BLaER1 (cell line): ENCODE data around the gene FHAD1.

Experiments
- H3K27ac ChIP-seq: shearing (Covaris generic); formaldehyde crosslinking; 2 replicates; pipeline ENCODE4 v1.8.1; 2022
- H3K27me3 ChIP-seq: shearing (Covaris generic); formaldehyde crosslinking; 2 replicates; pipeline ENCODE4 v1.8.1; 2022
- H3K36me3 ChIP-seq: shearing (Covaris generic); formaldehyde crosslinking; 2 replicates; pipeline ENCODE4 v1.8.1; 2022
- H3K4me1 ChIP-seq: shearing (Covaris generic); formaldehyde crosslinking; 2 replicates; pipeline ENCODE4 v1.8.1; 2022
- H3K4me2 ChIP-seq: shearing (Covaris generic); formaldehyde crosslinking; 2 replicates; pipeline ENCODE4 v1.8.1; 2022
- H3K4me3 ChIP-seq: shearing (Covaris generic); formaldehyde crosslinking; 2 replicates; pipeline ENCODE4 v1.8.1; 2022
- H3K9ac ChIP-seq: shearing (Covaris generic); formaldehyde crosslinking; 2 replicates; pipeline ENCODE4 v1.8.1; 2022
- H3K9me3 ChIP-seq: shearing (Covaris generic); formaldehyde crosslinking; 2 replicates; pipeline ENCODE4 v1.8.1; 2022
- H4K20me1 ChIP-seq: shearing (Covaris generic); formaldehyde crosslinking; 2 replicates; pipeline ENCODE4 v1.8.1; 2022
- Cebpa-rat ChIP-seq: shearing (Covaris generic); IDR thresholded peaks from 2 replicates; pipeline ENCODE4 v1.8.1; 2022

The FHAD1 gene

GRCh38 chr1:15331180-15331579 is 84.2 kb downstream of the FHAD1 start:
- H3K27me3 ChIP-seq: no peaks in the 10 kb centered on the region
- TF ChIP-seq Cebpa-rat: no peak
- no peaks in the 10 kb centered on the region for H3K9me3 ChIP-seq
- no peak overlapping the region for H3K4me2 ChIP-seq
- no peak overlapping the region for H3K27ac ChIP-seq
- H3K36me3 ChIP-seq: no peaks in the 10 kb centered on the region
- no peak overlapping the region for H3K9ac ChIP-seq
- H4K20me1 ChIP-seq: no peaks in the 10 kb centered on the region
- no peak overlapping the region for H3K4me3 ChIP-seq
- H3K4me1 ChIP-seq: peaks cover 14% of the 10 kb centered on the region

- H3K9me3 ChIP-seq: no peaks in the 10 kb centered on the region
- H4K20me1 ChIP-seq: no peaks in the 10 kb centered on the region
- no peak overlapping the region for H3K9ac ChIP-seq
- TF ChIP-seq Cebpa-rat: no peak
- H3K36me3 ChIP-seq: no peaks in the 10 kb centered on the region
- H3K27ac ChIP-seq: no peak overlapping the region
- no peaks in the 10 kb centered on the region for H3K27me3 ChIP-seq
- H3K4me1 ChIP-seq: peaks cover 14% of the 10 kb centered on the region
- no peak overlapping the region for H3K4me2 ChIP-seq
- no peak overlapping the region for H3K4me3 ChIP-seq
Observed at GRCh38 chr1:15331734-15332133, 84.7 kb downstream of the FHAD1 start.

GRCh38 chr1:15332525-15332924 is 85.5 kb downstream of the FHAD1 start:
- peaks cover 14% of the 10 kb centered on the region for H3K4me1 ChIP-seq
- no peaks in the 10 kb centered on the region for H3K27me3 ChIP-seq
- H3K9me3 ChIP-seq: no peaks in the 10 kb centered on the region

GRCh38 chr1:15332952-15333715 is 86.1 kb downstream of the FHAD1 start:
- Histone ChIP-seq H3K4me3 (no peak overlapping the region), H3K4me1 (peaks cover 14% of the 10 kb centered on the region), H3K36me3 (no peaks in the 10 kb centered on the region), H3K27ac (no peak overlapping the region), H3K9me3 (no peaks in the 10 kb centered on the region), H4K20me1 (no peaks in the 10 kb centered on the region), H3K9ac (no peak overlapping the region), H3K4me2 (no peak overlapping the region), H3K27me3 (no peaks in the 10 kb centered on the region)
- no peak for TF ChIP-seq Cebpa-rat

More at GRCh38 chr1:15332525-15332924, 85.5 kb downstream of the FHAD1 start:
- H3K4me2 ChIP-seq: no peak overlapping the region
- H4K20me1 ChIP-seq: no peaks in the 10 kb centered on the region
- H3K27ac ChIP-seq: no peak overlapping the region
- TF ChIP-seq Cebpa-rat: no peak
- H3K36me3 ChIP-seq: no peaks in the 10 kb centered on the region
- H3K4me3 ChIP-seq: no peak overlapping the region
- no peak overlapping the region for H3K9ac ChIP-seq

GRCh38 chr1:15334995-15335394 is 88.0 kb downstream of the FHAD1 start:
- Histone ChIP-seq H3K36me3 (no peaks in the 10 kb centered on the region), H4K20me1 (no peaks in the 10 kb centered on the region), H3K9me3 (no peaks in the 10 kb centered on the region), H3K27ac (no peak overlapping the region), H3K4me3 (no peak overlapping the region), H3K4me2 (no peak overlapping the region), H3K4me1 (no peaks in the 10 kb centered on the region), H3K9ac (no peak overlapping the region), H3K27me3 (no peaks in the 10 kb centered on the region)
- TF ChIP-seq Cebpa-rat: no peak

- H3K4me1 ChIP-seq: no peaks in the 10 kb centered on the region
- H3K9ac ChIP-seq: no peak overlapping the region
- no peak for TF ChIP-seq Cebpa-rat
- no peak overlapping the region for H3K4me3 ChIP-seq
- H3K27me3 ChIP-seq: no peaks in the 10 kb centered on the region
- H3K4me2 ChIP-seq: no peak overlapping the region
- no peaks in the 10 kb centered on the region for H3K9me3 ChIP-seq
- H3K27ac ChIP-seq: no peak overlapping the region
- no peaks in the 10 kb centered on the region for H3K36me3 ChIP-seq
- no peaks in the 10 kb centered on the region for H4K20me1 ChIP-seq
Observed at GRCh38 chr1:15336866-15337265, 89.8 kb downstream of the FHAD1 start.

GRCh38 chr1:15337656-15338402 is 90.8 kb downstream of the FHAD1 start:
- H3K27ac ChIP-seq: no peak overlapping the region

GRCh38 chr1:15339570-15339969 is 92.5 kb downstream of the FHAD1 start:
- H4K20me1 ChIP-seq: no peaks in the 10 kb centered on the region
- peaks cover 5% of the 10 kb centered on the region for H3K4me1 ChIP-seq
- no peaks in the 10 kb centered on the region for H3K36me3 ChIP-seq
- no peaks in the 10 kb centered on the region for H3K9me3 ChIP-seq
- no peak overlapping the region for H3K4me2 ChIP-seq
- no peaks in the 10 kb centered on the region for H3K27me3 ChIP-seq
- H3K27ac ChIP-seq: no peak overlapping the region
- no peak overlapping the region for H3K9ac ChIP-seq
- H3K4me3 ChIP-seq: no peak overlapping the region
- TF ChIP-seq Cebpa-rat: no peak

More at GRCh38 chr1:15337656-15338402, 90.8 kb downstream of the FHAD1 start:
- H3K4me2 ChIP-seq: no peak overlapping the region
- no peaks in the 10 kb centered on the region for H3K36me3 ChIP-seq
- H3K27me3 ChIP-seq: no peaks in the 10 kb centered on the region
- H4K20me1 ChIP-seq: no peaks in the 10 kb centered on the region
- no peak for TF ChIP-seq Cebpa-rat
- no peak overlapping the region for H3K4me3 ChIP-seq
- no peaks in the 10 kb centered on the region for H3K4me1 ChIP-seq
- H3K9me3 ChIP-seq: no peaks in the 10 kb centered on the region
- H3K9ac ChIP-seq: no peak overlapping the region

- H3K36me3 ChIP-seq: no peaks in the 10 kb centered on the region
- peaks cover 21% of the 10 kb centered on the region for H3K4me1 ChIP-seq
- no peaks in the 10 kb centered on the region for H3K27me3 ChIP-seq
- no peak overlapping the region for H3K9ac ChIP-seq
- H4K20me1 ChIP-seq: no peaks in the 10 kb centered on the region
- no peak overlapping the region for H3K4me2 ChIP-seq
- no peak for TF ChIP-seq Cebpa-rat
- H3K4me3 ChIP-seq: no peak overlapping the region
- H3K27ac ChIP-seq: no peak overlapping the region
- H3K9me3 ChIP-seq: no peaks in the 10 kb centered on the region
Observed at GRCh38 chr1:15341228-15341627, 94.2 kb downstream of the FHAD1 start.
